Neural cell (in vitro differentiated cells): ENCODE data around the gene DNAH10. TPM values are rescaled to one million over a fixed set of nuclear protein-coding genes. Genes with fewer than 3 reads are reported as not detected.

ENCODE experiments used
- H2AFZ ChIP-seq: fragments of 200-600, 300-800 bp; sonication (generic), shearing (Covaris generic); 2 replicates; pipeline ENCODE4 v1.6.0; 2014; ENCODE audit warnings: low read depth, mild to moderate bottlenecking, antibody characterized with exemption, low read length, moderate library complexity
- H3F3A ChIP-seq: fragments of 200-600 bp; shearing (Covaris generic); 2 replicates; pipeline ENCODE4 v1.6.1; 2016; ENCODE audit warnings: mild to moderate bottlenecking, moderate library complexity, mixed read lengths, antibody characterized with exemption, low read length; ENCODE audit not compliant: insufficient read depth, poor library complexity, severe bottlenecking
- H3K27ac ChIP-seq: fragments of 200-600, 300-800 bp; sonication (generic), shearing (Covaris generic); 2 replicates; pipeline ENCODE4 v1.5.1; 2014; ENCODE audit warnings: mild to moderate bottlenecking, low read length, moderate library complexity
- H3K27me3 ChIP-seq: fragments of 300-800, 200-600 bp; sonication (generic), shearing (Covaris generic); 2 replicates; pipeline ENCODE4 v1.6.0; 2014; ENCODE audit warnings: mild to moderate bottlenecking, low read depth, low read length, moderate library complexity; ENCODE audit not compliant: insufficient read depth
- H3K36me3 ChIP-seq: fragments of 300-800, 200-600 bp; sonication (generic), shearing (Covaris generic); 2 replicates; pipeline ENCODE4 v1.5.1; 2014; ENCODE audit warnings: mild to moderate bottlenecking, antibody characterized with exemption, low read length, moderate library complexity; ENCODE audit not compliant: insufficient read depth
- H3K4me2 ChIP-seq: fragments of 300-800, 200-600 bp; sonication (generic), shearing (Covaris generic); 2 replicates; pipeline ENCODE4 v1.6.0; 2014; ENCODE audit warnings: mild to moderate bottlenecking, low read length
- H3K4me3 ChIP-seq: fragments of 300-800, 200-600 bp; sonication (generic), shearing (Covaris generic); 2 replicates; pipeline ENCODE4 v1.5.1; 2014; ENCODE audit warnings: mild to moderate bottlenecking, low read length, moderate library complexity
- H3K79me2 ChIP-seq: fragments of 200-600 bp; shearing (Covaris generic); replicated peaks from 2 replicates; pipeline ENCODE4 v1.6.0; 2014; ENCODE audit warnings: mild to moderate bottlenecking, low read length, moderate library complexity; ENCODE audit not compliant: insufficient read depth
- H3K9ac ChIP-seq: fragments of 300-800, 200-600 bp; sonication (generic), shearing (Covaris generic); 2 replicates; pipeline ENCODE4 v1.6.1; 2016; ENCODE audit warnings: mild to moderate bottlenecking, low read length, mixed read lengths
- H3K9me2 ChIP-seq: fragments of 200-600 bp; shearing (Covaris generic); 2 replicates; pipeline ENCODE4 v1.6.1; 2016; ENCODE audit warnings: mild to moderate bottlenecking, low read length, mixed read lengths; ENCODE audit not compliant: insufficient read depth
- H3K9me3 ChIP-seq: fragments of 200-600, 300-800 bp; sonication (generic), shearing (Covaris generic); 2 replicates; pipeline ENCODE4 v1.6.1; 2016; ENCODE audit warnings: mild to moderate bottlenecking, mixed run types, low read length, moderate library complexity, mixed read lengths
- H4K20me1 ChIP-seq: fragments of 200-600 bp; shearing (Covaris generic); 2 replicates; pipeline ENCODE4 v1.6.1; 2016; ENCODE audit warnings: mild to moderate bottlenecking, mixed run types; ENCODE audit not compliant: insufficient read depth
- CTCF ChIP-seq: fragments of 450-650 bp; IDR thresholded peaks from 2 replicates; pipeline ENCODE4 v1.5.1; 2014; ENCODE audit warnings: antibody characterized with exemption, mild to moderate bottlenecking, moderate library complexity; ENCODE audit not compliant: poor library complexity, severe bottlenecking
- EP300 ChIP-seq: fragments of 450-650 bp; conservative IDR thresholded peaks from 2 replicates; pipeline ENCODE4 v1.6.1; 2014; ENCODE audit warnings: antibody characterized with exemption, mild to moderate bottlenecking, moderate library complexity; ENCODE audit not compliant: poor library complexity, severe bottlenecking
- EZH2 ChIP-seq: fragments of 200-600, 300-800 bp; shearing (Covaris generic), sonication (generic); IDR thresholded peaks from 2 replicates; pipeline ENCODE4 v1.6.1; 2014; ENCODE audit warnings: antibody characterized with exemption, low read length, borderline replicate concordance, mild to moderate bottlenecking; ENCODE audit not compliant: insufficient read depth, poor library complexity, severe bottlenecking
- MXI1 ChIP-seq: fragments of 450-650 bp; conservative IDR thresholded peaks from 2 replicates; pipeline ENCODE4 v1.6.1; 2014; ENCODE audit warnings: antibody characterized with exemption, mild to moderate bottlenecking; ENCODE audit not compliant: poor library complexity, severe bottlenecking
- POLR2AphosphoS5 ChIP-seq: IDR thresholded peaks from 2 replicates; pipeline ENCODE4 v1.6.1; 2012
- RAD21 ChIP-seq: fragments of 450-650 bp; conservative IDR thresholded peaks from 2 replicates; pipeline ENCODE4 v1.6.1; 2014; ENCODE audit warnings: antibody characterized with exemption, mild to moderate bottlenecking, moderate library complexity
- REST ChIP-seq: IDR thresholded peaks from 2 replicates; pipeline ENCODE4 v1.6.1; 2012; ENCODE audit warnings: borderline replicate concordance
- SMC3 ChIP-seq: fragments of 450-650 bp; conservative IDR thresholded peaks from 2 replicates; pipeline ENCODE4 v1.6.1; 2014; ENCODE audit warnings: antibody characterized with exemption, mild to moderate bottlenecking, moderate library complexity; ENCODE audit not compliant: poor library complexity
- TAF1 ChIP-seq: IDR thresholded peaks from 2 replicates; pipeline ENCODE4 v1.6.1; 2012; ENCODE audit warnings: low read depth
- polyA plus RNA-seq: library from polyadenylated mRNA; depleted of rRNA; stranded (reverse); fragments of >200 nt; gene quantifications from 2 replicates; pipeline ENCODE4 v1.2.3, GENCODE V29; 2014

The DNAH10 gene
- polyA plus RNA-seq, 1 donor from 2014 or later: 1.9 TPM

GRCh38 chr12:123859035-123859434 is 96.9 kb downstream of the DNAH10 start:
- H2AFZ ChIP-seq: no peak overlapping the region
- H3K36me3 ChIP-seq: no peaks in the 10 kb centered on the region
- no peaks in the 10 kb centered on the region for H3K27me3 ChIP-seq
- H3K27ac ChIP-seq: no peak overlapping the region
- H3K4me2 ChIP-seq: no peak overlapping the region
- no peaks in the 10 kb centered on the region for H3K9me3 ChIP-seq
- no peaks in the 10 kb centered on the region for H3F3A ChIP-seq
- no peaks in the 10 kb centered on the region for H3K9me2 ChIP-seq
- H3K79me2 ChIP-seq: no peaks in the 10 kb centered on the region
- no peaks in the 10 kb centered on the region for H4K20me1 ChIP-seq
- H3K4me3 ChIP-seq: no peak overlapping the region
- no peak for TF ChIP-seq EP300
- TF ChIP-seq RAD21: no peak
- TF ChIP-seq POLR2AphosphoS5: no peak
- TF ChIP-seq SMC3: no peak
- no peak for TF ChIP-seq REST
- TF ChIP-seq EZH2: no peak
- no peak for TF ChIP-seq TAF1
- no peak for TF ChIP-seq CTCF
- no peak for TF ChIP-seq MXI1
- H3K9ac ChIP-seq: no peak overlapping the region

- Histone ChIP-seq H3K27me3 (no peaks in the 10 kb centered on the region), H3K9me2 (no peaks in the 10 kb centered on the region), H3K27ac (no peak overlapping the region), H3K36me3 (no peaks in the 10 kb centered on the region), H3K4me2 (no peak overlapping the region), H3F3A (no peaks in the 10 kb centered on the region), H3K79me2 (no peaks in the 10 kb centered on the region), H3K9ac (no peak overlapping the region), H2AFZ (no peak overlapping the region), H3K9me3 (no peaks in the 10 kb centered on the region), H3K4me3 (no peak overlapping the region), H4K20me1 (no peaks in the 10 kb centered on the region)
- TF ChIP-seq EZH2 (no peak), CTCF (no peak), TAF1 (no peak), RAD21 (peak; percentile 28)
These were observed 98.3 kb downstream of the DNAH10 start for GRCh38 chr12:123860377-123860776.
